Ishikawa (cell line): ENCODE data around the gene AP3S2.

Experiments used
- CEBPB ChIP-seq: IDR thresholded peaks from 2 replicates; pipeline ENCODE4 v1.6.1; 2012
- CREB1 ChIP-seq: IDR thresholded peaks from 2 replicates; pipeline ENCODE4 v1.6.1; 2012; ENCODE audit warnings: low read depth
- EGR1 ChIP-seq: IDR thresholded peaks from 2 replicates; pipeline ENCODE4 v1.6.1; 2012
- EP300 ChIP-seq: IDR thresholded peaks from 2 replicates; pipeline ENCODE4 v1.6.1; 2012; ENCODE audit warnings: borderline replicate concordance
- FOXM1 ChIP-seq: IDR thresholded peaks from 2 replicates; pipeline ENCODE4 v1.6.1; 2012; ENCODE audit warnings: low read depth, borderline replicate concordance
- MAX ChIP-seq: IDR thresholded peaks from 2 replicates; pipeline ENCODE4 v1.6.1; 2012
- NFIC ChIP-seq: IDR thresholded peaks from 2 replicates; pipeline ENCODE4 v1.6.1; 2012
- RAD21 ChIP-seq: IDR thresholded peaks from 2 replicates; pipeline ENCODE4 v1.6.1; 2012; ENCODE audit warnings: low read depth
- TAF1 ChIP-seq: IDR thresholded peaks from 2 replicates; pipeline ENCODE4 v1.6.1; 2012; ENCODE audit warnings: low read depth, mild to moderate bottlenecking
- TCF12 ChIP-seq: IDR thresholded peaks from 2 replicates; pipeline ENCODE4 v1.6.1; 2012; ENCODE audit warnings: low read depth
- TEAD4 ChIP-seq: IDR thresholded peaks from 2 replicates; pipeline ENCODE4 v1.6.1; 2012
- USF1 ChIP-seq: IDR thresholded peaks from 2 replicates; pipeline ENCODE4 v1.6.1; 2012
- YY1 ChIP-seq: IDR thresholded peaks from 2 replicates; pipeline ENCODE4 v1.6.1; 2012; ENCODE audit warnings: low read depth
- ZBTB7A ChIP-seq: IDR thresholded peaks from 2 replicates; pipeline ENCODE4 v1.6.1; 2012; ENCODE audit warnings: low read depth
- TF ChIP-seq, protein P1 (sequence below): IDR thresholded peaks from 2 replicates; pipeline ENCODE4 v1.6.1; 2012; ENCODE audit warnings: low read depth, mild to moderate bottlenecking

AP3S2 gene

GRCh38 chr15:89784686-89784960, 109.2 kb downstream of the AP3S2 start:
- TF ChIP-seq MAX: no peak
- TF ChIP-seq USF1: no peak
- TF ChIP-seq ZBTB7A: no peak
- no peak for TF ChIP-seq EP300
- no peak for TF ChIP-seq TEAD4
- TF ChIP-seq TCF12: no peak
- TF ChIP-seq RAD21: no peak
- TF ChIP-seq FOXM1: no peak
- TF ChIP-seq, protein P1, sequence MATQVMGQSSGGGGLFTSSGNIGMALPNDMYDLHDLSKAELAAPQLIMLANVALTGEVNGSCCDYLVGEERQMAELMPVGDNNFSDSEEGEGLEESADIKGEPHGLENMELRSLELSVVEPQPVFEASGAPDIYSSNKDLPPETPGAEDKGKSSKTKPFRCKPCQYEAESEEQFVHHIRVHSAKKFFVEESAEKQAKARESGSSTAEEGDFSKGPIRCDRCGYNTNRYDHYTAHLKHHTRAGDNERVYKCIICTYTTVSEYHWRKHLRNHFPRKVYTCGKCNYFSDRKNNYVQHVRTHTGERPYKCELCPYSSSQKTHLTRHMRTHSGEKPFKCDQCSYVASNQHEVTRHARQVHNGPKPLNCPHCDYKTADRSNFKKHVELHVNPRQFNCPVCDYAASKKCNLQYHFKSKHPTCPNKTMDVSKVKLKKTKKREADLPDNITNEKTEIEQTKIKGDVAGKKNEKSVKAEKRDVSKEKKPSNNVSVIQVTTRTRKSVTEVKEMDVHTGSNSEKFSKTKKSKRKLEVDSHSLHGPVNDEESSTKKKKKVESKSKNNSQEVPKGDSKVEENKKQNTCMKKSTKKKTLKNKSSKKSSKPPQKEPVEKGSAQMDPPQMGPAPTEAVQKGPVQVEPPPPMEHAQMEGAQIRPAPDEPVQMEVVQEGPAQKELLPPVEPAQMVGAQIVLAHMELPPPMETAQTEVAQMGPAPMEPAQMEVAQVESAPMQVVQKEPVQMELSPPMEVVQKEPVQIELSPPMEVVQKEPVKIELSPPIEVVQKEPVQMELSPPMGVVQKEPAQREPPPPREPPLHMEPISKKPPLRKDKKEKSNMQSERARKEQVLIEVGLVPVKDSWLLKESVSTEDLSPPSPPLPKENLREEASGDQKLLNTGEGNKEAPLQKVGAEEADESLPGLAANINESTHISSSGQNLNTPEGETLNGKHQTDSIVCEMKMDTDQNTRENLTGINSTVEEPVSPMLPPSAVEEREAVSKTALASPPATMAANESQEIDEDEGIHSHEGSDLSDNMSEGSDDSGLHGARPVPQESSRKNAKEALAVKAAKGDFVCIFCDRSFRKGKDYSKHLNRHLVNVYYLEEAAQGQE: no peak
- TF ChIP-seq YY1: no peak
- no peak for TF ChIP-seq CREB1
- TF ChIP-seq TAF1: no peak
- TF ChIP-seq CEBPB: no peak
- TF ChIP-seq NFIC: no peak
- TF ChIP-seq EGR1: no peak

DNA sequence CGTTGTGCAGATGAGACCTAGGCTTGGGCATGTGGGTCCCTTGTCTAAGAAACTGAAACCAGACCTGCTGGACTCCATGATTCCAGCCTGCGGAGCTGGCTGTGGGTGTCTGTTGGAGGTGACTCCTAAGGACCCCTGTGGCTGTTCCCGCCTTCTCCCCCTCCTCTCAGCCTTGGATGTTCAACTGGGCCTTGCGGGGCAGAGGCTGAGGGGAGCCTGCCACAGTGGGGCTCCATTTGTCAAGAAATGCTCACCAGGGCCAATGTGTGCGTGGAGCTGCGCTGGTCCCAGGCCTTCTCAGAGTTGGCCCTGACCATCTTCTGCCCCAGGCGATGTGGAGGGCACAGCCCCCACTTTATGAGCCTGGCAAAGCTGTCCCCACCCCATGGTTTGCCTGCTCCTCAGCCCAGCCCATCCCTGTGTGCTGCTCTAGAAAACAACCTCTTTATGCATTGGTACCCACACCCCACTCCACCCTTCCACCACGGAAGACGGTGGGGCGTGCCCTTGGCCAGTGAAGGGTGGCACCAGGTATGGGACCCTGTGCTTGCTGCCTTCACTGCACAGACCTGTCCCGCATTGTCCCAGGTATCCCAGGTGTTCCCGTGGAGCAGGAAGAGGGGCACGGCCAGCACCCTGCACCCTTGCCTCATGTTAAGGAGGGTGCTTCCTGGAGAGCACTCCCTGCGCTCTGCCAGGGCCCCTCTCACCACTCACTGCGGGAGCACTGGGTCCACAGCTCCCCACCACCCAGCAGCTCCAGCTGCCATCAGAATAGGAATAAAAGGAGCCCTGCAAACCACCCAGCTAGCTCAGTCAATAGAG, 109.7 kb downstream of the AP3S2 start:
- TF ChIP-seq, protein P1: no peak
- TF ChIP-seq ZBTB7A (no peak), TEAD4 (no peak), FOXM1 (no peak), CEBPB (no peak), MAX (no peak), NFIC (no peak), TCF12 (no peak), EP300 (no peak), CREB1 (no peak), USF1 (no peak), EGR1 (no peak), RAD21 (no peak)

DNA sequence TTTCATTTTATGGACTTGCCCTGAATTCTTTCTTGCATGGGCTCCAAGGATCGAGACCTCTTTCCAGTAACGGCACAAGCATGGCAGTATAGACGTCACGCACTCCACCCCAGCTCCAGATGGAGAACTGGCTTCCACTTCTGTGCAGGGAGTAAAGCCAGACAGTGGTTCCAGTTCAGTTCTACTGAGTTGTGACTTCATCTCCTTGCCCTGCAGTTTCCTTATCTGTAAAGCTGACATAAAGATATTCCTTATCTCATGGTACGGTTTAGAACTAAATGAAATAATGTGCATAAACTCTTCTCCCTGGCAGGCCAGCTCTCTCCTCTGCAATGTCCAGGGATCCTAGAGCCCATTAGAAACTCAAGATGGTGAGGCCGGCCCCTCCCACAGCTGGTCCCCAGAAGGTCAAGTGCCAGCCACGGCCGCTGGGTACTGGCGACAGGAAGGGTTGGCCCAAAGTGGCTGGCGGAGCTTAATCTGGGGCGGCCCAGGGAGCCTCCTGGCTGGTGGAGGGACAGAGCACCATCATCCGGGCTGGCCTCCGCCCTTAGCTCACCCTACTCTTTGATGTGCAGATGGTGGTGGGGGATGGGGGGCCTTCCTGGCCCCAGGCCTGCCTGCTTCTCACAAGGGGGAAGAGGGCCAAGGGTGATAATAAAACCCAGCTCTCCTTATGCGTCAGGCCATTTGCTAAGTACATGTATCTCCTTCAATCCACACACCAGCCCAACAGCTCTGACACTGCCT, 110.5 kb downstream of the AP3S2 start:
- no peak for TF ChIP-seq USF1
- TF ChIP-seq EP300: no peak
- TF ChIP-seq ZBTB7A: no peak
- no peak for TF ChIP-seq NFIC
- no peak for TF ChIP-seq TCF12
- no peak for TF ChIP-seq EGR1
- no peak for TF ChIP-seq FOXM1
- no peak for TF ChIP-seq RAD21
- TF ChIP-seq, protein P1: no peak
- TF ChIP-seq CEBPB: no peak
- TF ChIP-seq YY1: no peak
